Measurements from ENCODE around the gene AXDND1. TPM values are rescaled to one million over a fixed set of nuclear protein-coding genes. Genes with fewer than 3 reads are reported as not detected.

Gene AXDND1
- total and polyA plus RNA-seq, 9 of the 15 experiments (the other 6 are each of a cell fraction or from before 2014, with no cell fraction given): 0.03 to 0.13 (median 0.06) TPM; not detected in 5

GRCh38 chr1:179366093-179366800 is 476 bp downstream of the AXDND1 start (continued):
- TF ChIP-seq ZBTB40 (IDR thresholded peaks at IDR 0.05): no peak; the same call in 1 of the 2 replicates
- no peak for TF ChIP-seq ZBTB40 (CRISPR knock-in tag; IDR thresholded peaks at IDR 0.05)
- TF ChIP-seq PTRF (tag; IDR thresholded peaks at IDR 0.05): no peak
- peak; percentile 18 for TF ChIP-seq RBBP5 (IDR thresholded peaks at IDR 0.05; ENCODE audit: borderline replicate concordance, insufficient read depth, low read length, poor library complexity, severe bottlenecking)
- TF ChIP-seq XRCC5 (IDR thresholded peaks at IDR 0.05; ENCODE audit: low read depth, low read length): peak; percentile 13; the same call in 1 of the 2 replicates
- no peak for TF ChIP-seq ZNF518B (CRISPR knock-in tag; IDR thresholded peaks at IDR 0.05)
- no peak for TF ChIP-seq ETS2 (tag; IDR thresholded peaks at IDR 0.05; ENCODE audit: borderline replicate concordance, poor library complexity, severe bottlenecking)
- TF ChIP-seq CTCF (IDR thresholded peaks at IDR 0.05 in 2 of 3, conservative IDR thresholded peaks at IDR 0.05 in 1 of 3; ENCODE audit: insufficient read depth in 2 of 3, low read depth in 1 of 3, low read length in 3 of 3): 0 out of 6 replicates have a peak, but pooled peaks of 1 of the 3 experiments have one; percentile 4

All from K562 (cell line).